HEK293 (cell line): ENCODE measurements around the gene MAGI2.
"Not testable (repeated sequence)": the region's sequence is repeated elsewhere in the genome, so short reads cannot be mapped to it uniquely, and the experiment has no call there.

Source experiments
- CTCF ChIA-PET: fragments of 350-600 bp; formaldehyde crosslinking; extraction: SDS; loops from one replicate; lab custom pipeline; 2021; ENCODE audit warnings: antibody characterized with exemption; lab: Yijun Ruan, JAX
- POLR2A ChIA-PET: fragments of 300-600 bp; formaldehyde crosslinking; extraction: SDS; loops from one replicate; lab custom pipeline; 2020; ENCODE audit warnings: antibody characterized with exemption, inconsistent platforms; lab: Yijun Ruan, JAX
- H3K27ac ChIP-seq: fragments of 200-500 bp; sonication (Bioruptor generic); 2 replicates; pipeline ENCODE4 v1.5.1; 2014; ENCODE audit warnings: low read depth, low read length, control low read depth, inconsistent platforms; ENCODE audit errors: extremely low read depth
- H3K36me3 ChIP-seq, 2 experiments: fragments of 200-500 bp in 1 of 2; sonication (Bioruptor generic) in 1 of 2; 1 replicate in 1 of 2; 2 replicates in 1 of 2; pipeline ENCODE4 v1.5.1; 2014 to 2017; ENCODE audit warnings: inconsistent platforms in 2 of 2, low read length in 2 of 2; ENCODE audit not compliant: control insufficient read depth in 2 of 2, insufficient read depth in 1 of 2
- H3K4me1 ChIP-seq: fragments of 200-500 bp; sonication (Bioruptor generic); 2 replicates; pipeline ENCODE4 v1.5.1; 2014; ENCODE audit warnings: mild to moderate bottlenecking, low read length, inconsistent platforms; ENCODE audit not compliant: control insufficient read depth, insufficient read depth
- H3K4me3 ChIP-seq: 2 replicates; pipeline ENCODE4 v1.5.1; 2011; ENCODE audit warnings: low read depth, mild to moderate bottlenecking, control low read depth, low read length, moderate library complexity
- H3K9me3 ChIP-seq: fragments of 200-500 bp; sonication (Bioruptor generic); 2 replicates; pipeline ENCODE4 v1.5.1; 2014; ENCODE audit warnings: low read depth, low read length, inconsistent platforms; ENCODE audit not compliant: control insufficient read depth, insufficient read depth
- BCL11A ChIP-seq: fragments of 450-650 bp; formaldehyde crosslinking; IDR thresholded peaks from 2 replicates; pipeline ENCODE4 v1.5.1; 2016; ENCODE audit warnings: low read depth, missing biosample characterization, missing genetic modification characterization
- ELK4 ChIP-seq: IDR thresholded peaks from 2 replicates; pipeline ENCODE4 v1.6.1; 2011; ENCODE audit warnings: mild to moderate bottlenecking, low read depth, low read length, borderline replicate concordance
- GFI1B ChIP-seq: fragments of 450-650 bp; formaldehyde crosslinking; IDR thresholded peaks from 2 replicates; pipeline ENCODE4 v1.5.1; 2016; ENCODE audit warnings: missing biosample characterization, missing genetic modification characterization
- GLI2 ChIP-seq: fragments of 450-650 bp; formaldehyde crosslinking; IDR thresholded peaks from 2 replicates; pipeline ENCODE4; 2017; ENCODE audit warnings: missing biosample characterization, missing genetic modification characterization, low read depth, borderline replicate concordance
- HOXC10 ChIP-seq: sonication (generic); formaldehyde crosslinking; IDR thresholded peaks from 2 replicates; pipeline ENCODE4 v1.8.1; 2023; ENCODE audit warnings: mild to moderate bottlenecking, missing genetic modification reagents
- MEIS1 ChIP-seq: sonication (generic); formaldehyde crosslinking; IDR thresholded peaks from 2 replicates; pipeline ENCODE4 v1.8.1; 2022; ENCODE audit warnings: missing genetic modification reagents, mild to moderate bottlenecking, borderline replicate concordance
- MYNN ChIP-seq: fragments of 450-650 bp; formaldehyde crosslinking; IDR thresholded peaks from 2 replicates; pipeline ENCODE4 v1.5.1; 2016; ENCODE audit warnings: missing biosample characterization, missing genetic modification characterization, borderline replicate concordance
- RBAK ChIP-seq: fragments of 450-650 bp; formaldehyde crosslinking; IDR thresholded peaks from 2 replicates; pipeline ENCODE4 v1.5.1; 2016; ENCODE audit warnings: missing biosample characterization, missing genetic modification characterization
- SALL2 ChIP-seq: fragments of 450-650 bp; formaldehyde crosslinking; IDR thresholded peaks from 2 replicates; pipeline ENCODE4 v1.5.0; 2017; ENCODE audit warnings: missing biosample characterization, mild to moderate bottlenecking, missing genetic modification characterization, borderline replicate concordance
- SCRT1 ChIP-seq: fragments of 450-650 bp; formaldehyde crosslinking; IDR thresholded peaks from 2 replicates; pipeline ENCODE4 v1.5.1; 2016; ENCODE audit warnings: missing biosample characterization, missing genetic modification characterization, borderline replicate concordance
- TCF7L2 ChIP-seq: IDR thresholded peaks from 2 replicates; pipeline ENCODE4 v1.6.1; 2011; ENCODE audit warnings: low read depth, mild to moderate bottlenecking, inconsistent platforms, low read length, moderate library complexity, borderline replicate concordance
- TRIM28 ChIP-seq: IDR thresholded peaks from 2 replicates; pipeline ENCODE4 v1.6.1; 2011; ENCODE audit warnings: low read length, control low read depth, borderline replicate concordance
- ZBTB1 ChIP-seq: fragments of 450-650 bp; formaldehyde crosslinking; IDR thresholded peaks from 2 replicates; pipeline ENCODE4 v1.5.1; 2016; ENCODE audit warnings: missing biosample characterization, missing genetic modification characterization
- ZNF169 ChIP-seq: fragments of 450-650 bp; formaldehyde crosslinking; IDR thresholded peaks from 2 replicates; pipeline ENCODE4 v1.5.1; 2016; ENCODE audit warnings: missing biosample characterization, missing genetic modification characterization
- ZNF544 ChIP-seq: fragments of 450-650 bp; formaldehyde crosslinking; IDR thresholded peaks from 2 replicates; pipeline ENCODE4 v1.5.0; 2017; ENCODE audit warnings: missing biosample characterization, missing genetic modification characterization
- ZNF571 ChIP-seq: fragments of 450-650 bp; formaldehyde crosslinking; IDR thresholded peaks from 2 replicates; pipeline ENCODE4 v1.5.0; 2017; ENCODE audit warnings: missing biosample characterization, missing genetic modification characterization
- ZNF626 ChIP-seq: fragments of 450-650 bp; sonication (Bioruptor Pico); formaldehyde crosslinking; IDR thresholded peaks from 2 replicates; pipeline ENCODE4 v1.5.1; 2018; ENCODE audit warnings: missing biosample characterization, missing genetic modification characterization, inconsistent platforms
- ZNF654 ChIP-seq: fragments of 450-650 bp; formaldehyde crosslinking; IDR thresholded peaks from 2 replicates; pipeline ENCODE4 v1.5.1; 2016; ENCODE audit warnings: low read depth, missing biosample characterization, missing genetic modification characterization
- ZNF660 ChIP-seq: fragments of 450-650 bp; IDR thresholded peaks from 2 replicates; pipeline ENCODE4 v1.5.1; 2018; ENCODE audit warnings: missing biosample characterization, mild to moderate bottlenecking, missing genetic modification characterization
- ZNF701 ChIP-seq: fragments of 450-650 bp; formaldehyde crosslinking; IDR thresholded peaks from 2 replicates; pipeline ENCODE4 v1.5.1; 2016; ENCODE audit warnings: missing biosample characterization, missing genetic modification characterization
- ZNF747 ChIP-seq: fragments of 450-650 bp; formaldehyde crosslinking; IDR thresholded peaks from 2 replicates; pipeline ENCODE4 v1.5.1; 2016; ENCODE audit warnings: missing biosample characterization, missing genetic modification characterization
- ZNF76 ChIP-seq: fragments of 450-650 bp; formaldehyde crosslinking; IDR thresholded peaks from 2 replicates; pipeline ENCODE4; 2016; ENCODE audit warnings: low read depth, missing biosample characterization, missing genetic modification characterization, borderline replicate concordance

The MAGI2 gene

GRCh38 chr7:79084423-79084822 is 369.0 kb downstream of the MAGI2 start:
- H3K36me3 ChIP-seq = no peaks in the 10 kb centered on the region
- ChIA-PET CTCF (interaction anchor here (0.9 kb wide), 1 partner anchor 22 kb away, joined by 3 read pairs; no protein-coding TSS in a partner anchor), POLR2A (no interaction called here)
- no peaks in the 10 kb centered on the region for H3K4me1 ChIP-seq
- no peak overlapping the region for H3K4me3 ChIP-seq
- TF ChIP-seq TCF7L2 = no peak
- TF ChIP-seq GFI1B = no peak
- no peak for TF ChIP-seq MEIS1 (CRISPR knock-in tag)
- TF ChIP-seq ZBTB1 (tag by site-specific recombination) = no peak
- no peak for TF ChIP-seq SALL2 (tag by site-specific recombination)
- TF ChIP-seq ZNF571 (tag by site-specific recombination) = no peak
- TF ChIP-seq ZNF660 (tag by site-specific recombination) = no peak
- TF ChIP-seq ELK4 = no peak
- H3K9me3 ChIP-seq = no peaks in the 10 kb centered on the region
- H3K27ac ChIP-seq = no peak overlapping the region

GRCh38 chr7:79079919-79080554 is 373.4 kb downstream of the MAGI2 start:
- ChIA-PET POLR2A (no interaction called here), CTCF (interaction anchor here (0.5 kb wide), 1 partner anchor 207 kb away, joined by 3 read pairs; no protein-coding TSS in a partner anchor)
- Histone ChIP-seq H3K27ac (no peak overlapping the region), H3K4me1 (no peaks in the 10 kb centered on the region), H3K4me3 (no peak overlapping the region), H3K9me3 (no peaks in the 10 kb centered on the region), H3K36me3 (no peaks in the 10 kb centered on the region)
- TF ChIP-seq TRIM28 (no peak), HOXC10 (CRISPR knock-in tag) (no peak), ZNF544 (tag by site-specific recombination) (no peak), GLI2 (no peak), ZNF701 (no peak), MYNN (no peak), RBAK (tag by site-specific recombination) (no peak), ZNF169 (no peak)

- Histone ChIP-seq H3K4me1 (no peaks in the 10 kb centered on the region), H3K4me3 (no peak overlapping the region), H3K36me3 (no peaks in the 10 kb centered on the region), H3K27ac (no peak overlapping the region), H3K9me3 (no peaks in the 10 kb centered on the region)
- TF ChIP-seq ZNF626 (tag by site-specific recombination) = no peak
- no peak for TF ChIP-seq ZNF747 (tag by site-specific recombination)
- TF ChIP-seq SCRT1 (tag by site-specific recombination) = no peak
- TF ChIP-seq ZNF654 (tag by site-specific recombination) = no peak
- no peak for TF ChIP-seq ZNF76
- TF ChIP-seq BCL11A (tag by site-specific recombination) = no peak
- CTCF ChIA-PET = no interaction called here
- POLR2A ChIA-PET = no interaction called here
These were observed 375.2 kb downstream of the MAGI2 start for GRCh38 chr7:79078273-79078672.

- H3K9me3 ChIP-seq, H3K36me3 ChIP-seq, H3K27ac ChIP-seq, H3K4me3 ChIP-seq, POLR2A ChIA-PET, CTCF ChIA-PET, H3K4me1 ChIP-seq: not testable (repeated sequence)
These were observed 382.3 kb downstream of the MAGI2 start for GRCh38 chr7:79071187-79071586.
